Vagina (tissue), 2 donors: ENCODE data around the gene PEX10.

Experiments
- POLR2A ChIP-seq, 2 donors: fragments of 450-650 bp; IDR thresholded peaks; one replicate each; pipeline ENCODE4 v1.6.1; 2017; ENCODE audit warnings: antibody characterized with exemption in 2 of 2, mild to moderate bottlenecking in 2 of 2, moderate library complexity in 2 of 2
- POLR2AphosphoS5 ChIP-seq, 2 donors: sonication (generic); formaldehyde crosslinking; IDR thresholded peaks; one replicate each; pipeline ENCODE4 v1.9.0; 2017; ENCODE audit warnings: antibody characterized with exemption in 2 of 2, mild to moderate bottlenecking in 2 of 2, low read depth in 1 of 2; ENCODE audit not compliant: insufficient read depth in 1 of 2
- TF ChIP-seq, protein P1 (sequence below), 3 experiments: fragments of 450-650 bp in 2 of 3; fragments of 200-600 bp in 1 of 3; sonication (generic) in 1 of 3; IDR thresholded peaks; one replicate each; pipeline ENCODE4 v1.5.1; 2017 to 2019; ENCODE audit warnings: antibody characterized with exemption in 3 of 3, mild to moderate bottlenecking in 2 of 3, moderate library complexity in 2 of 3

DNA sequence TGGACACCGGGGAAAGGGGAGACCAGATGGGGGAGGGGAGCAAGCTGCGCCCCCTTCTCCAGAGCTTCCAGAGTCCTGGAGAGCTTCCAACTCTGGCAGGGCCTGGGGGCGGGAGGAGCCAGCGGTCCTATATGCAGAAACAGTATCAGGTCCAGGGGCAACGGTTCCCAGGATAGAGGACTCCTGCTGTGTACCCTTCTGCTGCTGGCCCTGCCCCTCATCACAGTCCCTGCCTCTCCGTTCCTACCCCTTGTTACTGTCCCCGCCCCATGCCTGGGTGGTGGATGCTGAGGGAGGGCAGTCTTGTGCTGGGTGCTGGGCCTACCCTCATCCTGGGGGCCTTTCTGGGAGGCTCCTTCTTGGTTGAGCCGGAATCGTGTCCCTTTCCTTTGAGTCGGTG is 19.2 kb upstream of the PEX10 start:
- TF ChIP-seq, protein P1, sequence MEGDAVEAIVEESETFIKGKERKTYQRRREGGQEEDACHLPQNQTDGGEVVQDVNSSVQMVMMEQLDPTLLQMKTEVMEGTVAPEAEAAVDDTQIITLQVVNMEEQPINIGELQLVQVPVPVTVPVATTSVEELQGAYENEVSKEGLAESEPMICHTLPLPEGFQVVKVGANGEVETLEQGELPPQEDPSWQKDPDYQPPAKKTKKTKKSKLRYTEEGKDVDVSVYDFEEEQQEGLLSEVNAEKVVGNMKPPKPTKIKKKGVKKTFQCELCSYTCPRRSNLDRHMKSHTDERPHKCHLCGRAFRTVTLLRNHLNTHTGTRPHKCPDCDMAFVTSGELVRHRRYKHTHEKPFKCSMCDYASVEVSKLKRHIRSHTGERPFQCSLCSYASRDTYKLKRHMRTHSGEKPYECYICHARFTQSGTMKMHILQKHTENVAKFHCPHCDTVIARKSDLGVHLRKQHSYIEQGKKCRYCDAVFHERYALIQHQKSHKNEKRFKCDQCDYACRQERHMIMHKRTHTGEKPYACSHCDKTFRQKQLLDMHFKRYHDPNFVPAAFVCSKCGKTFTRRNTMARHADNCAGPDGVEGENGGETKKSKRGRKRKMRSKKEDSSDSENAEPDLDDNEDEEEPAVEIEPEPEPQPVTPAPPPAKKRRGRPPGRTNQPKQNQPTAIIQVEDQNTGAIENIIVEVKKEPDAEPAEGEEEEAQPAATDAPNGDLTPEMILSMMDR (IDR thresholded peaks at IDR 0.05) = no peak
- TF ChIP-seq POLR2AphosphoS5 (IDR thresholded peaks at IDR 0.05; ENCODE audit: insufficient read depth in 1 of 2, low read depth in 1 of 2) = no peak
- TF ChIP-seq POLR2A (IDR thresholded peaks at IDR 0.05) = no peak
